Measurements from ENCODE around the gene PPP6R3.

The PPP6R3 gene

DNA sequence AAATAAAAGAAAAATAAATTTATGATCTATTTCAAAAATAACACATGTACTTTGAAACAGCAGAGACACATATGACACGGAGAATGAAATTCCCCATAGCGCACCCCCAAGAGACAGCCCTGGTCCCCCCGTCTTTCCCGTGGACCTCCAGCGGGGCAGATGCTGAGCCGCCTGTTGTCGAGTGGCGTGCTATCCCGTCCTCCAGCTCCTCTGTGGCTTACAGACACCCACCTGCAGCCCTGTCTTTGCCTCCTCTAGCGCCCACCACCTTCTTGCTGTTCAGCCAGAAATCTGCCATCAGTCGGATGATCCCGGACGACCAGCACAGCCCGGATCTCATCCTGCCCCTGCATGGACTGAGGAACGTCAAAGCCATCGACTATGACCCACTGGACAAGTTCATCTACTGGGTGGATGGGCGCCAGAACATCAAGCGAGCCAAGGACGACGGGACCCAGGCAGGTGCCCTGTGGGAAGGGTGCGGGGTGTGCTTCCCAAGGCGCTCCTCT lies 44.4 kb upstream of the PPP6R3 start:
- TF ChIP-seq SIN3A (IDR thresholded peaks at IDR 0.05; ENCODE audit: borderline replicate concordance, insufficient read depth, low read length) (no peak), FOXP2 (optimal IDR thresholded peaks at IDR 0.05; ENCODE audit: borderline replicate concordance, extremely low read depth, extremely low read length, insufficient read depth) (no peak), POLR2AphosphoS5 (IDR thresholded peaks at IDR 0.05; ENCODE audit: low read depth, low read length) (no peak), TAF1 (IDR thresholded peaks at IDR 0.05; ENCODE audit: borderline replicate concordance, insufficient read depth, low read length) (no peak)
- TF ChIP-seq, protein P1, sequence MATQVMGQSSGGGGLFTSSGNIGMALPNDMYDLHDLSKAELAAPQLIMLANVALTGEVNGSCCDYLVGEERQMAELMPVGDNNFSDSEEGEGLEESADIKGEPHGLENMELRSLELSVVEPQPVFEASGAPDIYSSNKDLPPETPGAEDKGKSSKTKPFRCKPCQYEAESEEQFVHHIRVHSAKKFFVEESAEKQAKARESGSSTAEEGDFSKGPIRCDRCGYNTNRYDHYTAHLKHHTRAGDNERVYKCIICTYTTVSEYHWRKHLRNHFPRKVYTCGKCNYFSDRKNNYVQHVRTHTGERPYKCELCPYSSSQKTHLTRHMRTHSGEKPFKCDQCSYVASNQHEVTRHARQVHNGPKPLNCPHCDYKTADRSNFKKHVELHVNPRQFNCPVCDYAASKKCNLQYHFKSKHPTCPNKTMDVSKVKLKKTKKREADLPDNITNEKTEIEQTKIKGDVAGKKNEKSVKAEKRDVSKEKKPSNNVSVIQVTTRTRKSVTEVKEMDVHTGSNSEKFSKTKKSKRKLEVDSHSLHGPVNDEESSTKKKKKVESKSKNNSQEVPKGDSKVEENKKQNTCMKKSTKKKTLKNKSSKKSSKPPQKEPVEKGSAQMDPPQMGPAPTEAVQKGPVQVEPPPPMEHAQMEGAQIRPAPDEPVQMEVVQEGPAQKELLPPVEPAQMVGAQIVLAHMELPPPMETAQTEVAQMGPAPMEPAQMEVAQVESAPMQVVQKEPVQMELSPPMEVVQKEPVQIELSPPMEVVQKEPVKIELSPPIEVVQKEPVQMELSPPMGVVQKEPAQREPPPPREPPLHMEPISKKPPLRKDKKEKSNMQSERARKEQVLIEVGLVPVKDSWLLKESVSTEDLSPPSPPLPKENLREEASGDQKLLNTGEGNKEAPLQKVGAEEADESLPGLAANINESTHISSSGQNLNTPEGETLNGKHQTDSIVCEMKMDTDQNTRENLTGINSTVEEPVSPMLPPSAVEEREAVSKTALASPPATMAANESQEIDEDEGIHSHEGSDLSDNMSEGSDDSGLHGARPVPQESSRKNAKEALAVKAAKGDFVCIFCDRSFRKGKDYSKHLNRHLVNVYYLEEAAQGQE (IDR thresholded peaks at IDR 0.05; ENCODE audit: insufficient read depth in 1 of 2, low read depth in 2 of 2, low read length in 2 of 2), result no peak

DNA sequence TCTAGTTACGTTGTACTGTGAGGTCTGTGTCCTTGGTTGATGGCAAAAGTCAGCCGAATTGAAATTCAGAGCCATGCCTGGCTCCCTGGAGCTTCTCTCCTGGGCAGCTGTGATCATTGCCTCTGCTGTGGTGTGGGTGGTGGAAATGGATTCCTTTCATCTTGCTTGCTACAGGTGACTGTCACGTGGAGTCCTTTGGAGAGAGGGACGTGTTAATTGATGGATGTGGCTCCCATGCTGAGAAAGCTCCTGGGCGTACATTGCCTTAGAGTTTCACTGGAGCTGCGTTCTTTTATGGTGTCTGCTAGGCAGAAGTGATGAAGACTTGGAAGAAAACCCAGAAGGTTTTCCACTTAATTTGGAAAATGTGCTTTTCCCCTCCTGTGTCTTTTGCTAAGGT lies 41.9 kb upstream of the PPP6R3 start:
- TF ChIP-seq TAF1 (IDR thresholded peaks at IDR 0.05; ENCODE audit: borderline replicate concordance, insufficient read depth, low read length) (no peak), SIN3A (IDR thresholded peaks at IDR 0.05; ENCODE audit: borderline replicate concordance, insufficient read depth, low read length) (no peak), FOXP2 (optimal IDR thresholded peaks at IDR 0.05; ENCODE audit: borderline replicate concordance, extremely low read depth, extremely low read length, insufficient read depth) (no peak), POLR2AphosphoS5 (IDR thresholded peaks at IDR 0.05; ENCODE audit: low read depth, low read length) (no peak)
- TF ChIP-seq, protein P1 (IDR thresholded peaks at IDR 0.05; ENCODE audit: insufficient read depth in 1 of 2, low read depth in 2 of 2, low read length in 2 of 2), result no peak

DNA sequence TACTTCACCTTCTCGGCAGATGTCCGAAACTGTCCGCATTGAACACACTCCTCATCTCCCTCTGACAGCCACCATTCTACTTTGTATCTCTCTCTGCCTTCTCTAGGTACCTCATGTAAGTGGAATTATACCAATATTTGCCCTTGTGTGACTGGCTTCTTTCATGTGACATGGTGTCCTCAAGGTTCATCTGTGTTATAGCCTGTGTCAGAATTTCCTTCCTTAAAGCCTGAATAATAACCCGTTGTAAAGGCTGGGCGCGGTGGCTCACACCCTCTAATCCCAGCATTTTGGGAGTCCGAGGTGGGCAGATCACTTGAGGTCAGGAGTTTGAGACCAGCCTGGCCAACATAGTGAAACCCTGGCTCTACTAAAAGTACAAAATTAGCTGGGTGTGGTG lies 40.4 kb upstream of the PPP6R3 start:
- no peak for TF ChIP-seq POLR2AphosphoS5 (IDR thresholded peaks at IDR 0.05; ENCODE audit: low read depth, low read length)
- TF ChIP-seq FOXP2 (optimal IDR thresholded peaks at IDR 0.05; ENCODE audit: borderline replicate concordance, extremely low read depth, extremely low read length, insufficient read depth), result no peak
- TF ChIP-seq, protein P1 (IDR thresholded peaks at IDR 0.05; ENCODE audit: insufficient read depth in 1 of 2, low read depth in 2 of 2, low read length in 2 of 2), result no peak
- no peak for TF ChIP-seq SIN3A (IDR thresholded peaks at IDR 0.05; ENCODE audit: borderline replicate concordance, insufficient read depth, low read length)
- no peak for TF ChIP-seq TAF1 (IDR thresholded peaks at IDR 0.05; ENCODE audit: borderline replicate concordance, insufficient read depth, low read length)

DNA sequence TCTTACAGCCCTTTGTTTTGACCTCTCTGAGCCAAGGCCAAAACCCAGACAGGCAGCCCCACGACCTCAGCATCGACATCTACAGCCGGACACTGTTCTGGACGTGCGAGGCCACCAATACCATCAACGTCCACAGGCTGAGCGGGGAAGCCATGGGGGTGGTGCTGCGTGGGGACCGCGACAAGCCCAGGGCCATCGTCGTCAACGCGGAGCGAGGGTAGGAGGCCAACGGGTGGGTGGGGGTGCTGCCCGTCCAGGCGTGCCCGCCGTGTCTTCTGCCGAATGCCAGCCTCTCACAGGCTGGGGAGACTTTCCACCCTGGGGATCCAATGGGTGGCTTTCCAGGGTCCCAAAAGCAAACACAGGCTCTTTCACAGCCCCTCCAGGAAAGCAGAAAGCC lies 37.1 kb upstream of the PPP6R3 start:
- TF ChIP-seq FOXP2 (optimal IDR thresholded peaks at IDR 0.05; ENCODE audit: borderline replicate concordance, extremely low read depth, extremely low read length, insufficient read depth) (no peak), TAF1 (IDR thresholded peaks at IDR 0.05; ENCODE audit: borderline replicate concordance, insufficient read depth, low read length) (no peak), SIN3A (IDR thresholded peaks at IDR 0.05; ENCODE audit: borderline replicate concordance, insufficient read depth, low read length) (no peak), POLR2AphosphoS5 (IDR thresholded peaks at IDR 0.05; ENCODE audit: low read depth, low read length) (no peak)
- TF ChIP-seq, protein P1 (IDR thresholded peaks at IDR 0.05; ENCODE audit: insufficient read depth in 1 of 2, low read depth in 2 of 2, low read length in 2 of 2), result no peak
